Measurements from ENCODE around the gene SRMS.

DNA sequence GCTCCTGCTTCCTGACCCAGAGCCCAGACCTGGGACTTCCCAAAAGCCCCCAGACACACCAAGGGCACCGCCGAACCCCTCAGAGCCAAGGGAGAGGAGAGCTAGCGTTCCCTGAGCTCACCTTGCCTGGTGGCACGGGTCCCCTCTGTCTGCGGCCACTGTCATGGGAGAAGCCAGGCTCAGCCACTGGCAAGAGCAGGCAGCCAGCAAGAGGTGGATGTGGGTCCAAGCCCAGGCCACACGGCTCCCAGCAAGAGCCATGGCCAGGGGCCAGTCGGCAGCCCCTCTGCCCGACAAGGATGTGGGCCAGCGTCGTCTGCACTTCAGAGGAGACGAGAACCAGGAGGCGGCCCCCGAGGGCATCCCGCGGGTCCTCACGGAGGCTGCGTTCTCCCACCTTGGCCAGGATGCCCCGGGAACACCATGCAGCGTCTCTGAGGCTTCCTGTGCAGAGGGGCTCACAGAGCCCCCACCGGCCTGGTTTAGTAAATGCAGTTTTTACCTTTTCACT, 29.1 kb downstream of the SRMS start:
- no peak for TF ChIP-seq CTCF (IDR thresholded peaks at IDR 0.05 in 4 of 5, conservative IDR thresholded peaks at IDR 0.05 in 1 of 5)
- TF ChIP-seq POLR2A (IDR thresholded peaks at IDR 0.05): no peak

Measured in gastrocnemius medialis (tissue), 4 donors.